ENCODE measurements around the gene GCK.

DNA sequence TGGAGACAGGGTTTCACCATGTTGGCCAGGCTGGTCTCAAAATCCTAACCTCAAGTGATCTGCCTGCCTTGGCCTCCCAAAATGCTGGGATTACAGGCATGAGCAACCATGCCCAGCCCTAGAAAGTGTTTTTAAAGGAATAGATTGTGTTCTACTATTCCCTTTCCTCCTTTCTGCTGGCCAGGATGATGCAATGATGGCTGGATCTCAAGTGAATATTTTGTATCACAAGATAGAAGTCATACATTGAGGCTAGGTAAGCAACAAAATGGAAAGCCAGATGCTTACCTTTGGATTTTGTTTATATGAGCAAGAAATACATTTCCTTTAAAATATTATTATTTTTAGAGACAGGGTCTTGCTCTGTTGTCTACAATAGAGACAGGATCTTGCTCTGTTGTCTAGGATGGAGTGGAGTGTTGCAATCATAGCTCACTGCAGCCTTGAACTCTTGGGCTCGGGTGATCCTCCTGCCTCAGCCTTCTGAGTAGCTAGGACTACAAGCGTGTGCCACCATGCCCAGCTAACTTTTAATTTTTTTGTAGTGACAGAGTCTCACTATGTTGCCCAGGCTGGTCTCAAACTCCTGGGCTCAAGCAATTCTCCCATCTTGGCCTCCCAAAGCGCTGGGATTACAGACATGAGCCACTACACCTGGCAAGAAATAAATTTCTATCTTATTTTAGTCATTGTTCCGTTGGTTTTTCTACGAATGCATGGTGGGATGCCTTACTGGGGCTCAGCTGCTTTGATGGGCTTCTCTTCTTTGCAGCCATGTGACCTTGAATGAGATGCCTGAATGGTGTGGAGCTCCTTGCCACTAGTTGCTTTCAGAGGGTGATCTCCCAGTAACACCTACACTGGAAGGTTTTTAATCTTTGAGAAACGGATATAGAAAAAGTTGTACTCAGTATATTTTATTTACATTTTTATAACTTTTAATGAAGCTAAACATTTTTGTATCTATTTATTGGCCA, 90.9 kb downstream of the GCK start:
- TF ChIP-seq, protein P1, sequence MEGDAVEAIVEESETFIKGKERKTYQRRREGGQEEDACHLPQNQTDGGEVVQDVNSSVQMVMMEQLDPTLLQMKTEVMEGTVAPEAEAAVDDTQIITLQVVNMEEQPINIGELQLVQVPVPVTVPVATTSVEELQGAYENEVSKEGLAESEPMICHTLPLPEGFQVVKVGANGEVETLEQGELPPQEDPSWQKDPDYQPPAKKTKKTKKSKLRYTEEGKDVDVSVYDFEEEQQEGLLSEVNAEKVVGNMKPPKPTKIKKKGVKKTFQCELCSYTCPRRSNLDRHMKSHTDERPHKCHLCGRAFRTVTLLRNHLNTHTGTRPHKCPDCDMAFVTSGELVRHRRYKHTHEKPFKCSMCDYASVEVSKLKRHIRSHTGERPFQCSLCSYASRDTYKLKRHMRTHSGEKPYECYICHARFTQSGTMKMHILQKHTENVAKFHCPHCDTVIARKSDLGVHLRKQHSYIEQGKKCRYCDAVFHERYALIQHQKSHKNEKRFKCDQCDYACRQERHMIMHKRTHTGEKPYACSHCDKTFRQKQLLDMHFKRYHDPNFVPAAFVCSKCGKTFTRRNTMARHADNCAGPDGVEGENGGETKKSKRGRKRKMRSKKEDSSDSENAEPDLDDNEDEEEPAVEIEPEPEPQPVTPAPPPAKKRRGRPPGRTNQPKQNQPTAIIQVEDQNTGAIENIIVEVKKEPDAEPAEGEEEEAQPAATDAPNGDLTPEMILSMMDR (IDR thresholded peaks at IDR 0.05; ENCODE audit: poor library complexity), result no peak
- TF ChIP-seq EZH2phosphoT487 (IDR thresholded peaks at IDR 0.05; ENCODE audit: low read depth, severe bottlenecking, unreplicated experiment), result no peak
